GM21786 (cell line): ENCODE data around the gene POLR1B.
"Not testable (repeated sequence)": the region's sequence is repeated elsewhere in the genome, so short reads cannot be mapped to it uniquely, and the experiment has no call there.

Experiments
- ATAC-seq: cut with Tn5 transposase; IDR thresholded peaks from one replicate; pipeline ENCODE4 v1.9.1; 2021; ENCODE audit not compliant: unreplicated experiment

POLR1B gene

GRCh38 chr2:112597537-112598322 lies 55.5 kb downstream of the POLR1B start:
- ATAC-seq: no peak

DNA sequence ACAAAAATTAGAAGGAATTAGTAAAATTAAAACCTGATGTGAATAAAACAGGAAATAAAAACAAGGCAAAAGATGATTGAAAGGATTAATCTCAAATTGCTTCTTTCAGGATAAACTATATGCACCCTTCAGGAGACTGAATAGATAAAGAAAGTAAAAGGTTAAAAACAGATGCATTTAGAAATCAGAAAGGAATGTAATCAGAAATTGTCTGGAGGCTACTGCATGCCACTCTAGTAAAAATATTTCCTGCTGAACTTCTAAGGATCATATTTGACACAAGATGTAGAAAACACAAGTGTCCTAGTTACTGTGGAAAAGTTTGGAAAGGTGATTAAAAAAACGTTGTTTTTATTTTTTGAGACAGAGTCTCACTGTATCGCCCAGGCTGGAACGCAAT lies 58.4 kb downstream of the POLR1B start:
- ATAC-seq: no peak

DNA sequence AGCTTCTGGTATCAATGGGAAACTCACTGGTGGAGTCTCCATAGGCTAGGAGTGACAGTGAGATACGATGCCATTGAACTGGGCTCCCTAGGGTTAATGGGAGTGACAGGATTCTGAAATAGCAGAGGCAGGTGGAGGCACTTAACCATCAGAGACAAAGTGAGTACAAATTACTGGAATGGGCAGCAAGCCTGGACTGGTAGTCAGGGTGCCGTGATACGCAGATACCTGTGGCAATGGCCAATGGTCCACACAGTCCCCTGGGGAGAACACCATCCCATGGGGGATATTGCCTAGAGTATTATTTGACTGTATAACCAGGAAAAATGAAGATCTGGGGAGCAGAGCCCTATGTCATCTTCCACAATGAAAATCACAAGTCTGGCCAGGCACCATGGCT lies 59.5 kb downstream of the POLR1B start:
- ATAC-seq: no peak

DNA sequence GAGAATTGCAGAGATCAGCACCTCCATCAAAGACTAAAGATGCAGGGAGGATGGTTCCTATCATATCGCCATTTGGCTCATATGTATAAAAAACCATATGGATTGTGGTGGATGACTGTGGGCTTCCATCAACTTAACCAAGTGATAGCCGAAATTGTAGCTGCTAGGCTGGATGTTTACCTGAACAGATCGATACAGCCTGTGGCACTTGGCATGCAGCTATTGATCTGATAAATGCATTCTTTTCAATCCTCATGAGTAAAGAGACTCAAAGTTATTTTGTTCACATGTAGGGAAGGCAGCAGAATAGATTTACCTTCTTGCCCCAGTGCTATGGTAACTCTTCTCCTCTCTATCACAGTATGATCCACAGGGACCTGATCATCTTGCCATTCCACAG lies 60.7 kb downstream of the POLR1B start:
- ATAC-seq: no peak

GRCh38 chr2:112603731-112604130 lies 61.5 kb downstream of the POLR1B start:
- ATAC-seq: no peak

GRCh38 chr2:112604952-112605351 lies 62.7 kb downstream of the POLR1B start:
- ATAC-seq: no peak

- no peak for ATAC-seq
These were observed 63.7 kb downstream of the POLR1B start for GRCh38 chr2:112605926-112606325.

DNA sequence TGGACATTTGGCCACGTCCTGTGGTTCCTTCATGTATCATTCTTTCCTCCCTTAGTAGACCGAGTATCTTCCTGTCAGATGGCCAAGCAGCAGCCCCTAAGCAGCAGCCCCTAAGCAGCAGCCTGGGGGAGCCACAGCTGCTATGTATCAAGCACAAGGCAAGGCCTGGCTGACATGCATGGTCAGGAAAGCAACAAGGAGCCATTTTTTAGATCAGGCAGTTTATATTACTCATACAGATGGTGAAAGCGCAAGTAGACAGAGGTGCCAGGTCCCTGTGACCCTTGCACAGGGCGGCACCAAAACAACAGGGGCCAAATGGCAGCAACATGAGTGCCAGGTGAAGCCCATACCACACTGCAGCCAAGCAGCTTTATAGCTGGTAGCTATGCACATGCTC lies 64.3 kb downstream of the POLR1B start:
- no peak for ATAC-seq

GRCh38 chr2:112607680-112608438 lies 65.6 kb downstream of the POLR1B start:
- ATAC-seq: no peak

DNA sequence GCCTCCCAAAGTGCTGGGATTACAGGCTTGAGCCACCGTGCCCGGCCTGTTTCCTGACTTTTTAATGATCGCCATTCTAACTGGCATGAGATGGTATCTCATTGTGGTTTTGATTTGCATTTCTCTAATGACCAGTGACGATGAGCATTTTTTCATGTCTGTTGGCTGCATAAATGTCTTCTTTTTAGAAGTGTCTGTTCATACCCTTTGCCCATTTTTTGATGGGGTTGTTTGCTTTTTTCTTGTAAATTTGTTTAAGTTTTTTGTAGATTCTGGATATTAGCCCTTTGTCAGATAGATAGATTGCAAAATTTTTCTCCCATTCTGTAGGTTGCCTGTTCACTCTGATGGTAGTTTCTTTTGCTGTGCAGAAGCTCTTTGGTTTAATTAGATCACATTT lies 67.1 kb downstream of the POLR1B start:
- not testable (repeated sequence) for ATAC-seq

- not testable (repeated sequence) for ATAC-seq
These were observed 70.0 kb downstream of the POLR1B start for GRCh38 chr2:112612283-112612682.

DNA sequence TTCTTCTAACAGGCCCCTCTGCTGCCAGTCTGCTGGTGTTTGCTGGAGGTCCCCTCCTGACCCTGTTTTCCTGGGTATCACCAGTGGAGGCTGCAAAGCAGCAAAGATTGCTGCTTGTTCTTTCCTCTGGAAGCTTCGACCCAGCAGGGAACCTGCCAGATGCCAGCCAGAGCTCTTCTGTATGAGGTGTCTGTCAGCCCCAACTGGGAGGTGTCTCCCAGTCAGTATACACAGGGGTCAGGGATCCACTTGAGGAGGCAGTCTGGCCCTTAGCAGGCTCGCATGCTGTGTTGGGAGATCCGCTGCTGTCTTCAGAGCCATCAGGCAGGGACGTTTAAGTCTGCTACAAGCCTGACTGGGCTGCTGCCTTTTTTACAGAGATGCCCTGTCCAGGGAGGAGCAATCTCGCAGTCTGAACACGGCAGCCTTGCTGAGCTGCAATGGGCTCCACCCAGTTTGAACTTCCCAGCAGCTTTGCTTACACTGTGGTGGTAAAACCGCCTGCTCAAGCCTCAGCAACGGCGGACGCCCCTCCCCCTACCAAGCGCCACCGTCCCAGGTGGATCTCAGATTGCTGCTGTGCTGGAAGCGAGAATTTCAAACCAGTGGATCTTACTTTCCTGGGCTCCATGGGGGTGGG lies 72.1 kb downstream of the POLR1B start:
- ATAC-seq: no peak

- ATAC-seq: no peak
These were observed 72.8 kb downstream of the POLR1B start for GRCh38 chr2:112615051-112615450.

DNA sequence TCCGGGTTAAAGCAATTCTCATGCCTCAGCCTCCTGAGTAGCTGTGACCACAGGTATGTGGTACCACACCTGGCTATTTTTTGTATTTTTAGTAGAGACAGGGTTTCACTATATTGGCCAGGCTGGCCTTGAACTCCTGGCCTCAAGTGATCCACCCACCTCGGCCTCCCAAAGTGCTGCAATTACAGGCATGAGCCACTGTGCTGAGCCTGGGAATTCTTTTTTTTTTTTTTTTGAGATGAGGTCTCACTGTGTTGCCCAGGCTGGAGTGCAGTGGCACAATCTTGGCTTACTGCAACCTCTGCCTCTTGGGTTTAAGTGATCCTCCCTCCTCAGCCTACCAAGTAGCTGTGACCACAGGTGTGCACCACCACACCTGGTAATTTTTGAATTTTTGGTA lies 73.5 kb downstream of the POLR1B start:
- ATAC-seq: not testable (repeated sequence)

DNA sequence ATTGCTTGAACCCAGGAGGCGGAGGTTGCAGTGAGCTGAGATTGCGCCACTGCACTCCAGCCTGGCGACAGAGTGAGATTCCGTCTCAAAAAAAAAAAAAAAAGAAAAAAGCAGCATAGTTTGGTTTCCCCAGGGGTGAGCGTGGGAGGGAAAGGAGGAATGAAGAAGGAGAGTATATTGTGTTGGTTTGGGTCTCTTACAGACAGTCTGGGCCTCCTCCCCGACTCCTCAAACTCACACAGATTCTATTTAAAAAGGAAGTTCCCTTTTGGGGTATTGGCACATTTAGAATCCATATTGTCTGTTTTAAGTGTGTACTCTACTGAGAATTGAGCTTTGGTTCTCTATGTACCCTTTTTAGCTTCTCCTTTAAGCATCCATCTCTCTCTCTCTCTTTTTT lies 76.1 kb downstream of the POLR1B start:
- no peak for ATAC-seq

DNA sequence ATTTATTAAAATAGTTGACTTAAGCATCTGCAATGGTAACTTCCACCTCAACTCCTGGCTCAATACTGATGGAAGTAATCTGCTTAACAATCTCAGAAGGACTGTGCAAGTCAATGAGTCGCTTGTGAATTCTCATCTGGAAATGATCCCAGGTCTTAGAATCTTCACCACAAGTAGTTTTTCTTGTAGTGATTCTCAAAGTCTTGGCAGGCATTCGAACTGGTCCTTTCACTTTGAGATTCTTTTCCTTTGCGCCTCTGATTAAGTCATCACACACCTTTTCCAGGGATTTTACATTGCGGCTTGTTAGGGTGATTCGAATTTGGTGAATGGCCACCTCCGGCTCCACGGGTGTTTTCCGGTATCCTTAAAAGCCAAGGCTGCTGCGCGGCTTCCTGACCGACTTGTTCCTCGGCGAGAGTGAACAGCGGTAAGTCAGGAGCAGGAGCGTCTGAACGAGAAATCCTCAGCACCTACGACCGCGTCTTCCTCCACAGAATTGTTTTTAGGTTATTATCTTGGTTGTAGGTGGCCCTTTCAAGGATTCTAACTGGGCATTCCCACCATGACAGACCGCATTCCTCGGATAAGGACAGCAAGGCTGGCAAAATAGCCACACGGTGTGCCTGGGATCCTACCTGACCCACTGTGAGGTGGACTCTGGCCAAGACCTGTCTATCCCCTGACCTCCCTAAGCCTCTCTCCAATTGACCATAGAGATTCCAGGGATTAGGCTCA lies 79.7 kb downstream of the POLR1B start:
- no peak for ATAC-seq

GRCh38 chr2:112622528-112622849 lies 80.2 kb downstream of the POLR1B start:
- ATAC-seq: no peak

DNA sequence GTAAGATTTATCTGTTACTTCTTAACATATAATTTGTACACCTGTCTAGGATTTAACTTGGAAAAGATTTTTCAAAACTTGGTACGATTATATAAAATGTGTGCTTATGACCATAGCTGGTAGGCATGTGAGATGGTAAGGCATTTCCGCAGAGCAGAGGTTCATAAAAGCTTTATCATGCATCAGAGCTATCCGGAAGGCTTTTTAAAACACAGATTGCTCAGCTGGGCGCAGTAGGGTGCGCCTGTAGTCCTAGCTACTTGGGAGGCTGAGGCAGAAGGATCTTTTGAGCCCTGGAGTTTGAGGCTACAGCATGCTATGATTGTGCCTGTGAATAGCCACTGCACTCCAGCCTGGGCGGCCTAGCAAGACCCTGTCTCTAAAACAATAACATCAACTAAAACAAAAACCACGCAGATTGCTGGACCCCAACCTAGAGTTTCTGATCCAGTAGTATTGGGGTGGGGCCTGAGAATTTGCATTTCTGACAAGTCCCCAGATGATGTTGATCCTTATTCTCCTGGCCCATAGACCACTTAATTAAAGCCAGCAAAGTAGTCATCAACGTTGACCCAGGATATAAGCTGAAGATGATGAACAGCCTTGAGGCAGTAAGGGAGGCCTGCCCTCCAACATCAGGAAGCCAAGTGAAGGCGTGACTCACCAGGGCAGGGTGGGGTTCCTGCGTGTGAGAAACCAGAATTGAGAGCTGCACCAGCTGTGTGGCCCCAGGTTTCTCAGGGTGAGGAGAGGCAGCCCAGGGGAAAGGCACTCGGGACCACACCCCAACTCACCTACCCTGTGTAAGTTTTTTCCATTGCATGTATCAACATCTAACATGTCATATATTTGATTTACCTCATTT lies 81.9 kb downstream of the POLR1B start:
- peak; percentile 84 for ATAC-seq

DNA sequence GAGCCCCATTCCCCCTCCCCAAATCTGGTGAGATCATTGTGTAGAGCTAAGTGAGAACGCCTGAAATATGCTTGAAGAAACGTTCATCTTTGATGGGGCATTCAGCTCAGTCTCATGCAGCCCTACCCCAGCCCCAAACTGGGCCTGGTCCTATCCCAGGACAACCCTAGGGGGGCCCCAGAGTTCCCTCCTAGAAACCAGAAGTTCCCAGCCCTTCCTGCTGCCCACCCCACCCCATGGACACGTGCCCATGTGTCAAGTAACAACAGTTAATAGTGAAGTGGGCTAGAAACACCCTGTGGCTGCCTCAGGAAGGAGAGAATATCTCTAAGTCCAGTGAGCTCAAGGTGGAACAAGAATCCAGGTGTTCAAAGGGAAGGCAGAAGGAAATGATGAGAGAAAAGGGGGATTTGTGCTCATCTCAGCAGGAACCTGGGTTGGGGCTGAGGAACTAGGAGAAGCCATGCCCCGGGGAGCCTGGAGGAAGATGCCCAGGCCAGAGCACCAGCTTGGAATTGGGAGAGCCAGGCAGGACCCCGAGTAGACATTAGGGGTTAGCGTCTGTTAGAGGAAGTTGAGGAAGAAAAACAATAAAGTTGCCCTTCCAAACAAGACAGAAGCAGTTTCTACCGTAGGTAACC lies 83.3 kb downstream of the POLR1B start:
- no peak for ATAC-seq

DNA sequence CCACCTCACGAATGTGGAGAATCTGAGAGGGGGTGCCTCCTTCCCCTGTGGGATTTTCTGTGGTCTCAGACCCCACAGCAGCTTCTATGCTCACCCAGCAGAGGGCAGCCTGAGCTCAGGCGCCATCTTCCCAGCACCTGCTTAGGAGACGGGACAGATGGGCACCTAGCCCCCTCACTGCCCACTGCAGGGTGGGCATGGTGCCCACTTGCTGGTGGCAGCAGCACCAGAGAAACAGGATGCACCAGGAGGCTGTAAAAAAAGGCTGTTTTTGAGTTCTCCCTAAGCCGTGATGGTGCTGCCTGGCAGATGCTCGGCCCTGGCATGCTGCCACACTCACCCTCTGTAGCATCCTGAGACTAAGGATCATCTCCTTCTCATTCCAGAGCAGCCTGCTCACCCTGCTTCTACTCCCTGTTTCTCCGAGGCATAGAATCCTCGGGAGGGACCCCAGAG lies 84.4 kb downstream of the POLR1B start:
- ATAC-seq: no peak
